Subcutaneous adipose tissue (tissue), 4 donors: ENCODE measurements around the gene ZNF775. TPM values are rescaled to one million over a fixed set of nuclear protein-coding genes. Genes with fewer than 3 reads are reported as not detected.

Source experiments
- CTCF ChIP-seq: fragments of 450-650 bp; IDR thresholded peaks from one replicate; pipeline ENCODE4 v1.5.1; 2016; ENCODE audit warnings: low read depth, mild to moderate bottlenecking, control low read depth, antibody characterized with exemption, moderate library complexity
- total RNA-seq, 4 donors: library from RNA; depleted of rRNA; stranded (reverse); fragments of >200 nt; gene quantifications; one replicate each; pipeline ENCODE4 v1.1.0, GENCODE V29; 2016

The ZNF775 gene
- total RNA-seq, 4 donors from 2014 or later: 0.49 to 4.2 (median 1.9) TPM

DNA sequence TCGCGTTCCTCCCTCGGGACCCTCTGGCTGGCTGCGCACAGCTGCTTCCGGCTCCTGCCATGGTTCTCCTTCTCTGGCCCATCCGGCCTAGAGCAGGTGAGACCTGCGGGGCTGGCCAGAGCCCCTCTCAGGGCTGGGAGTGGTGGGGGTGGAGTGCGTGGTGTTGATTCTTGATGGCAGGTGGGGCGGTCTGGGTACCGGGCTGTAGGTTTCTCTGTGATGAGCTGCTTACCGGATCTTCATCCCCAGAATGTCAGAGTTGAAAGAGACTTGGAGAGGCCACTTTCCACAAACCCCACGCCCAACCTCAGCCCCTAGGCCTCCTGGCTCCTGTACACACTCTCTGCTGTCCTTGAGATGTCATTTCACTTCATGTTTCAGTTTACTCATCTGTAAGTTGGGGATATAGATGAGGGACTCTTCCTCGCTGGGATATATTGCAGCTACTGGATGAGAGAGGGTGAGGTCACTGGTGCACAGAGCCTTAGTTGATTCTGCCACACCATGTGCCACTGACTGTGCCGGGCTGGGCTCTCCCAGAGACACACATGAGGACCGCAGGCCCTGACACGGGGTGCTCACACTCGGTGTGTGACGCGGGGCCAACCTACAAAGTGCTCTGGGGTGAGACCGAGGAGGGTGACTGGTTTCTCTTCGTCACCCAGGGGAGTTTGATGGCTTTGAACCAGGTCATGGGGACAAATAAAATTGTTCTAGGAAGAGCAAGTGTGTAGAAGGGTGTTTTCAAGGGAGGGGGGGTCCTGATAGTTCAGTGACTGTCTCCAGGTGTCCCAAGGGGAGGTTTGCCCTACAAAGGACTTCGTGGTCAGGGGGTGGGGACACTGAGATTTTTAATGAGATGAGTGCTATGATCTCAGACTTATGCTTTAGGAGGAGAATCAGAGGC, 29.5 kb downstream of the ZNF775 start:
- no peak for TF ChIP-seq CTCF

- no peak for TF ChIP-seq CTCF
Measured at GRCh38 chr7:150409300-150410030, 30.3 kb downstream of the ZNF775 start.

DNA sequence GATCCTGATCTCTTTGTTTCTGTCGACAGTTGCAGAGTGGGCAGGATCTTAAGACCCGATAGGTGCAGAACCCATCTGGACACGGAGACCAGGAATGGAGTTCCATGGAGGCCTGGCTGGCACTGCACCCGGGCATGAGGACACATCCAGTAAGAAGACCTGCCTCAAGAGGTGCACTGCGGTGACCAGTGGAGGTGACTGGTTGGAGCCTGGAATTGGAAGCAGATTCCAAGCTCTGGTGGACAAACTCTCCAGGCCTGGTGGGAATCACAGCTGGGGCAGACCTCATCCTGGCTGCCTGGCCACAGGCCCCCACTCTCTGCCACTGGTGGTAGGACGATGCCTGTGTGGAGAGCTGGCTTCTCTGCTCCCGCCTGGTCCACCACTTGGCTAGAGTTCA, 31.0 kb downstream of the ZNF775 start:
- no peak for TF ChIP-seq CTCF

DNA sequence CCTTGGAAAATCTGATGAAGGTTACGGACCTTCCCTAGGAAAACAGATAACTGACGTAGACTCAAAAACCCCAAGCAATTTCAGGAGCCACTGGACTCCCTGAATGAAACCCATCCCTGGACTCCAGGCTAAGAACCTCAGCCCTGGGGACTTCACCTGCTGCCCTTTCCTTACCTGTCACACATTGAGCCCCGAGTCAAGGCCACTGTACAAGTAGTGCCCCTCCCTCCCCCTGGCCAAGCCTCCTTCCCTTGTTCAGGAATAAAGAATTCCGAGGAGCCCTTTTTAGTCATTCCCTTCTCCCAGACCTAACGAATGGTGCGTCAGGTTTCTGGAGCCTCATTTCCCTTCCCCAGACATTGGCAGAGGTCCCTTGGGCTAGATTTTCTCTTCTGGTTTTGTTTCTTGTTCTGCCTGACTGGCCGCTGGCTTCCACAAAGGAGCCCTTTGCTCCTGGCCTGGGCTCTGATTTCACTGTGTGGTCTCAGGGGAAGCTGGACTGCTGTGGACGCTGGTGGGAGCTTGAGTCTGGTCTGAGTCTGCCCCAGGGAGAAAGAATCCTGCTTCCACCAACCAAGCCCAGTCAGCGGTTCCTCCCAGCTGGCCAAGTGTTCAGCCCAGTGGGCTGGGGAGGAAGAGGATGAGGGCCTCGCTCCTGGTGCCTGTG, 31.7 kb downstream of the ZNF775 start:
- no peak for TF ChIP-seq CTCF

DNA sequence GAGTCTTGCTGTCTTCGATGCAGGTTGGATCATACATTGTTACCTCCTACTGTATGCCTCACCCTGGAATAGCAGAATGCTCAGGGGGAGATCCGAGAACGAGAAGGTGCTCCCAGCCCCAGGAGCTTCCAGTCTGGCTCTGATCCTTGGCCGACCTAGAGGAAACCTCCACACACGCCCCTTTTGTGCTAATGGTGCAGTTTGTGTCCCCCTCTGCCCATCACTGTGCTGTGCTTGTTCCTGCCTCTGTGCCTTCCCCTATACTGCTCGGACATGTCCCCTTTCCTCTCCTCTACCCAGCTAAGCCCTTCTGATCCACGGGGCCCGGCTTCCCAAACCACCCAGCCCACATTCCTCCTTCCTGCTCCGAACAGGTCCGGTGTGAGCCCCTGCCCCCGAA, 32.5 kb downstream of the ZNF775 start:
- TF ChIP-seq CTCF: no peak

GRCh38 chr7:150412016-150412415, 32.9 kb downstream of the ZNF775 start:
- TF ChIP-seq CTCF: no peak
